Heart left ventricle (tissue), 13 donors: Measurements from ENCODE around the gene HOXD10.

Source experiments
- CTCF ChIP-seq, 12 donors: fragments of 200-600 bp; sonication (generic) in 4 of 12; IDR thresholded peaks; one replicate each; pipeline versions ENCODE4 v1.5.0 to v1.8.0; 2018 to 2022; ENCODE audit warnings: antibody characterized with exemption in 12 of 12, mild to moderate bottlenecking in 5 of 12
- POLR2A ChIP-seq, 2 donors: fragments of 450-650 bp; IDR thresholded peaks; one replicate each; pipeline ENCODE4 v1.6.1; 2017; ENCODE audit warnings: antibody characterized with exemption in 2 of 2, mild to moderate bottlenecking in 2 of 2, moderate library complexity in 2 of 2
- donor health status: ischemic (EF 13 %, LVEDD 7.1; RV severe dilation, severe dysfunction).
- donor health status: DM: no; HTN: yes; CAD: no.
- donor health status: DM: no; HTN: no; CAD: no.
- donor health status: ischemic (EF 25% LVEDD 6.9; RV normal size, moderate dysfunction).
- donor health status: ischemic (EF 25% LVEDD 5.7; RV mildly dilated, moderate dysfunction).
- donor health status: ischemic (EF 35%, LVEDD 5.7; RV mildly dilated, moderate dysfunction).
- donor health status: nonischemic (EF 11% LVEDD 7.7; RV severe dilation, severe dysfunction).
- donor health status: DM: yes; HTN: yes; CAD: no.
- donor health status: PGD.
- donor health status: ischemic (EF 29% LVEDD 5.4; RV normal size, mild dysfunction).
- donor health status: nonischemic (EF 23%, LVEDD 6.1; RV moderate dilation, normal function).

DNA sequence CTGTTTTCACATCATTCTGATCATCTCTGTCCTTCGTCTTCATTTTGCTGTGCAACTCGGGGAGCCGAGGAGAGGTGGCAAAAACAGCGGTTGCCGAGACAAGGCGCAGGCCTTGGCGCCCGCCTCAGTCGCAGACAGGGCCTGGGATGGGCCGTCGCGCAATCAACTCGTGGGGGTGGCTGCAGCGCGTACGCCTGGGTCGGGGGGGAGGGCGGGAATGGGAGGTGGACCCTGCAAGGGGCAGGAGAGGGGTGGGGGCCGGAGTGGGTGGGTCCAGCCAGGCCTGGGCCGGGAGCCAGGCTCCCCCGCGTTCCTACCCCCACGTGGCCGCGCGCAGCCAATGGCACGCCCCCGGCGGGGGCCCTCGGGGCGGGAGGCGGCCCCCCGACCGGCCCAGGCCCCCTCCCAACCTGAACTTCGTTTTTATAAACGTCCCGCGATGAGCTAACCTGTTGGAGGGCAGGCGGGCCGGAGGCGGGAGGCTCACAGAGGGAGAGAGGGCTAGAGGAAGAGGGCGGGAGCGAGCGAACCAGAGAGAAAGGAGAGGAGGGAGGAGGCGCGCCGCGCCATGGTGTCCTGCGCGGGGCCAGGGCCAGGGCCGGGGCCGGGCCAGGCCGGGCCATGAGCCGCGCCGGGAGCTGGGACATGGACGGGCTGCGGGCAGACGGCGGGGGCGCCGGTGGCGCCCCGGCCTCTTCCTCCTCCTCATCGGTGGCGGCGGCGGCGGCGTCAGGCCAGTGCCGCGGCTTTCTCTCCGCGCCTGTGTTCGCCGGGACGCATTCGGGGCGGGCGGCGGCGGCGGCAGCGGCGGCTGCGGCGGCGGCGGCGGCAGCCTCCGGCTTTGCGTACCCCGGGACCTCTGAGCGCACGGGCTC is 24.1 kb upstream of the HOXD10 start, which contains the start of gene HOXD13:
- TF ChIP-seq CTCF (IDR thresholded peaks at IDR 0.05): no peak
- TF ChIP-seq POLR2A (IDR thresholded peaks at IDR 0.05): no peak
